OCI-LY3 (cell line): Measurements from ENCODE around the gene LRRC1.

Experiments
- EZH2phosphoT487 ChIP-seq: fragments of 200-600 bp; shearing (Covaris generic); IDR thresholded peaks from 2 replicates; pipeline ENCODE4 v1.6.1; 2018; ENCODE audit warnings: antibody characterized with exemption, mixed run types, low read depth
- TF ChIP-seq, protein P1 (sequence below): fragments of 200-600, 300-600 bp; sonication (generic); IDR thresholded peaks from 2 replicates; pipeline ENCODE4 v1.5.1; 2014; ENCODE audit warnings: antibody characterized with exemption, low read length, low read depth

DNA sequence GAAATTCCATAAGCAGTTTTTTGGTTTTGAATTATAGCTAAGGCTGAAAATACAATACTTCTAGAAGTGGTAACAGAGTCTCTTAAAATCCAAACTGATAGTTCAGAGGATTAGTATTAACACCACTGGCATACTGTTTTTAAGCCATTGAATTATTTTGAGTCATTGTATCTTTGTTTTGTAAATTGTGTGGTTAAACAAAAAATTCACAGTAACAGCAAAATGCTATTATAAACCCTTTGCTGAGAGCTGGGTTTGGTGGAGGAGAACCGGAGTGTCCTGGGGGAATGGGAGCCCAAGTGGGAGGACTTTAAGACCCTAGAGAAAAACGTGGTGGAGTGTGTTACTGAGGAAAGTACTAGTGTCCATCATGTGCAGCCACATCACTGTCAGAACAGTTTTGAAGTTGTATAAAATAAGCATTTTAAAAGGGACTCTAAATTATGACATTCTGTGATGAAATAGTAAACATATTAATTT, 125.1 kb downstream of the LRRC1 start:
- TF ChIP-seq, protein P1, sequence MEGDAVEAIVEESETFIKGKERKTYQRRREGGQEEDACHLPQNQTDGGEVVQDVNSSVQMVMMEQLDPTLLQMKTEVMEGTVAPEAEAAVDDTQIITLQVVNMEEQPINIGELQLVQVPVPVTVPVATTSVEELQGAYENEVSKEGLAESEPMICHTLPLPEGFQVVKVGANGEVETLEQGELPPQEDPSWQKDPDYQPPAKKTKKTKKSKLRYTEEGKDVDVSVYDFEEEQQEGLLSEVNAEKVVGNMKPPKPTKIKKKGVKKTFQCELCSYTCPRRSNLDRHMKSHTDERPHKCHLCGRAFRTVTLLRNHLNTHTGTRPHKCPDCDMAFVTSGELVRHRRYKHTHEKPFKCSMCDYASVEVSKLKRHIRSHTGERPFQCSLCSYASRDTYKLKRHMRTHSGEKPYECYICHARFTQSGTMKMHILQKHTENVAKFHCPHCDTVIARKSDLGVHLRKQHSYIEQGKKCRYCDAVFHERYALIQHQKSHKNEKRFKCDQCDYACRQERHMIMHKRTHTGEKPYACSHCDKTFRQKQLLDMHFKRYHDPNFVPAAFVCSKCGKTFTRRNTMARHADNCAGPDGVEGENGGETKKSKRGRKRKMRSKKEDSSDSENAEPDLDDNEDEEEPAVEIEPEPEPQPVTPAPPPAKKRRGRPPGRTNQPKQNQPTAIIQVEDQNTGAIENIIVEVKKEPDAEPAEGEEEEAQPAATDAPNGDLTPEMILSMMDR: no peak
- TF ChIP-seq EZH2phosphoT487: no peak
